ENCODE data around the gene SH3GL1.
A peak's percentile ranks its signal among the peaks of the same experiment; 100 is the strongest.

The SH3GL1 gene

DNA sequence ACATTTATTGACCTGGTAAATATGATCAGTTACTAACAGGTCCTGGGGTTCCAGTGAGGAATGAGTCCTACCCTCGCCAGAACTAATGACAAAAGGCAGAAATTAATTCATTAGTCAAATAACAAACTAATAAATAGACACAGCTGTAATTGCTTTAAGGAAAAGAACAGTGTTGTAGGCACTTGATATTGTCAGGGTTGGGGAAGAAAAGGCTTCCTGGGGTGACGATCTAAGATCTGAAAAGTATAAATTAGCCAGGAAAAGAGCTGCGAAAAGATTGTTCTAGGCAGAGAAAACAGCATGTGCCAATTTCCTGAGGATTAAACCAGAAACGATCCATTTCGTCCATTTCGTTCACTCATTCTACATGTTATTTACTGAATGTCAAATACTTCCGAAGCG lies 1.4 kb upstream of the SH3GL1 start:
- H3K4me3 ChIP-seq (ENCODE audit: control insufficient read depth, low read depth, low read length) = peak overlapping the region; percentile 50
- TF ChIP-seq, protein P1, sequence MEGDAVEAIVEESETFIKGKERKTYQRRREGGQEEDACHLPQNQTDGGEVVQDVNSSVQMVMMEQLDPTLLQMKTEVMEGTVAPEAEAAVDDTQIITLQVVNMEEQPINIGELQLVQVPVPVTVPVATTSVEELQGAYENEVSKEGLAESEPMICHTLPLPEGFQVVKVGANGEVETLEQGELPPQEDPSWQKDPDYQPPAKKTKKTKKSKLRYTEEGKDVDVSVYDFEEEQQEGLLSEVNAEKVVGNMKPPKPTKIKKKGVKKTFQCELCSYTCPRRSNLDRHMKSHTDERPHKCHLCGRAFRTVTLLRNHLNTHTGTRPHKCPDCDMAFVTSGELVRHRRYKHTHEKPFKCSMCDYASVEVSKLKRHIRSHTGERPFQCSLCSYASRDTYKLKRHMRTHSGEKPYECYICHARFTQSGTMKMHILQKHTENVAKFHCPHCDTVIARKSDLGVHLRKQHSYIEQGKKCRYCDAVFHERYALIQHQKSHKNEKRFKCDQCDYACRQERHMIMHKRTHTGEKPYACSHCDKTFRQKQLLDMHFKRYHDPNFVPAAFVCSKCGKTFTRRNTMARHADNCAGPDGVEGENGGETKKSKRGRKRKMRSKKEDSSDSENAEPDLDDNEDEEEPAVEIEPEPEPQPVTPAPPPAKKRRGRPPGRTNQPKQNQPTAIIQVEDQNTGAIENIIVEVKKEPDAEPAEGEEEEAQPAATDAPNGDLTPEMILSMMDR (conservative IDR thresholded peaks at IDR 0.05; ENCODE audit: control insufficient read depth, insufficient read depth, low read depth, low read length) = no peak
- DNase-seq (ENCODE audit: low read depth) = no peak

GRCh38 chr19:4399812-4400134 lies 574 bp downstream of the SH3GL1 start:
- no peak for DNase-seq (ENCODE audit: low read depth)
- TF ChIP-seq, protein P1 (conservative IDR thresholded peaks at IDR 0.05; ENCODE audit: control insufficient read depth, insufficient read depth, low read depth, low read length) = no peak
- H3K4me3 ChIP-seq (ENCODE audit: control insufficient read depth, low read depth, low read length) = peak overlapping the region; percentile 75

GRCh38 chr19:4396949-4397783 lies 3.2 kb downstream of the SH3GL1 start:
- no peak for DNase-seq (ENCODE audit: low read depth)
- no peak overlapping the region for H3K4me3 ChIP-seq (ENCODE audit: control insufficient read depth, low read depth, low read length)
- TF ChIP-seq, protein P1 (conservative IDR thresholded peaks at IDR 0.05; ENCODE audit: control insufficient read depth, insufficient read depth, low read depth, low read length) = no peak

- TF ChIP-seq, protein P1 (conservative IDR thresholded peaks at IDR 0.05; ENCODE audit: control insufficient read depth, insufficient read depth, low read depth, low read length) = no peak
- H3K4me3 ChIP-seq (ENCODE audit: control insufficient read depth, low read depth, low read length) = no peak overlapping the region
- DNase-seq (ENCODE audit: low read depth) = no peak
Observed at GRCh38 chr19:4393947-4394590, 6.3 kb downstream of the SH3GL1 start.

- no peak overlapping the region for H3K4me3 ChIP-seq (ENCODE audit: control insufficient read depth, low read depth, low read length)
- peak; percentile 85 for DNase-seq (ENCODE audit: low read depth)
- TF ChIP-seq, protein P1 (conservative IDR thresholded peaks at IDR 0.05; ENCODE audit: control insufficient read depth, insufficient read depth, low read depth, low read length) = no peak
Observed at GRCh38 chr19:4391701-4392483, 8.5 kb downstream of the SH3GL1 start.

GRCh38 chr19:4391306-4391693 lies 9.0 kb downstream of the SH3GL1 start:
- DNase-seq (ENCODE audit: low read depth) = peak; percentile 61
- no peak overlapping the region for H3K4me3 ChIP-seq (ENCODE audit: control insufficient read depth, low read depth, low read length)
- TF ChIP-seq, protein P1 (conservative IDR thresholded peaks at IDR 0.05; ENCODE audit: control insufficient read depth, insufficient read depth, low read depth, low read length) = no peak

Measured in fibroblast of mammary gland (primary cell).